ENCODE results near the gene GFOD1. TPM values are rescaled to one million over a fixed set of nuclear protein-coding genes. Genes with fewer than 3 reads are reported as not detected.

Gene GFOD1
- total and polyA plus RNA-seq, 4 donors: 2.6 to 16.8 (median 5.0) TPM

DNA sequence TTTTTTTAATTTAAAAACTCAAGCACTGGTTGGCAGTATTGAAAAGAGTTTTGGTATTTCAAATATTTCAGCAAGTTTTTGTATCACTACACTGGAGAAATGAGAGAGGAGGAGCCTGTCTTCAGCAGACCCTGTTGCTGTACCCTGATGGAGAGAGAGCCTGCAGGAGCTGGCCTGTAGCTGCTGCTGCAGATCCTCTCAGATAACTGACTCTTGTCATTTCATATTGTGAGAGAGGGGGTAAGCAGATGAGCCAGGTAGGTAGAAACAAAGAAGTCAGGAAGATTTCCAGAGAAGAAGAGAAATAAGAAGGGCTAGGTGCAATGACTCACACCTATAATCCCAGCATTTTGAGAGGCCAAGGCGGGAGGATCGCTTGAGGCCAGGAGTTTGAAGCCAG lies 94.9 kb downstream of the GFOD1 start:
- TF ChIP-seq RXRA (IDR thresholded peaks at IDR 0.05) (no peak), FOXA1 (IDR thresholded peaks at IDR 0.05) (no peak), EGR1 (IDR thresholded peaks at IDR 0.05; ENCODE audit: low read depth in 2 of 2) (no peak), JUND (IDR thresholded peaks at IDR 0.05) (no peak), RAD21 (IDR thresholded peaks at IDR 0.05) (no peak), NR2F2 (IDR thresholded peaks at IDR 0.05) (no peak), HNF4A (conservative IDR thresholded peaks at IDR 0.05) (no peak), FOXA2 (IDR thresholded peaks at IDR 0.05) (no peak)
- TF ChIP-seq, protein P1, sequence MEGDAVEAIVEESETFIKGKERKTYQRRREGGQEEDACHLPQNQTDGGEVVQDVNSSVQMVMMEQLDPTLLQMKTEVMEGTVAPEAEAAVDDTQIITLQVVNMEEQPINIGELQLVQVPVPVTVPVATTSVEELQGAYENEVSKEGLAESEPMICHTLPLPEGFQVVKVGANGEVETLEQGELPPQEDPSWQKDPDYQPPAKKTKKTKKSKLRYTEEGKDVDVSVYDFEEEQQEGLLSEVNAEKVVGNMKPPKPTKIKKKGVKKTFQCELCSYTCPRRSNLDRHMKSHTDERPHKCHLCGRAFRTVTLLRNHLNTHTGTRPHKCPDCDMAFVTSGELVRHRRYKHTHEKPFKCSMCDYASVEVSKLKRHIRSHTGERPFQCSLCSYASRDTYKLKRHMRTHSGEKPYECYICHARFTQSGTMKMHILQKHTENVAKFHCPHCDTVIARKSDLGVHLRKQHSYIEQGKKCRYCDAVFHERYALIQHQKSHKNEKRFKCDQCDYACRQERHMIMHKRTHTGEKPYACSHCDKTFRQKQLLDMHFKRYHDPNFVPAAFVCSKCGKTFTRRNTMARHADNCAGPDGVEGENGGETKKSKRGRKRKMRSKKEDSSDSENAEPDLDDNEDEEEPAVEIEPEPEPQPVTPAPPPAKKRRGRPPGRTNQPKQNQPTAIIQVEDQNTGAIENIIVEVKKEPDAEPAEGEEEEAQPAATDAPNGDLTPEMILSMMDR (IDR thresholded peaks at IDR 0.05; ENCODE audit: low read depth, low read length, missing input control): no peak
- TF ChIP-seq, protein P2, sequence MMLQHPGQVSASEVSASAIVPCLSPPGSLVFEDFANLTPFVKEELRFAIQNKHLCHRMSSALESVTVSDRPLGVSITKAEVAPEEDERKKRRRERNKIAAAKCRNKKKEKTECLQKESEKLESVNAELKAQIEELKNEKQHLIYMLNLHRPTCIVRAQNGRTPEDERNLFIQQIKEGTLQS (IDR thresholded peaks at IDR 0.05): no peak
- TF ChIP-seq, protein P3, sequence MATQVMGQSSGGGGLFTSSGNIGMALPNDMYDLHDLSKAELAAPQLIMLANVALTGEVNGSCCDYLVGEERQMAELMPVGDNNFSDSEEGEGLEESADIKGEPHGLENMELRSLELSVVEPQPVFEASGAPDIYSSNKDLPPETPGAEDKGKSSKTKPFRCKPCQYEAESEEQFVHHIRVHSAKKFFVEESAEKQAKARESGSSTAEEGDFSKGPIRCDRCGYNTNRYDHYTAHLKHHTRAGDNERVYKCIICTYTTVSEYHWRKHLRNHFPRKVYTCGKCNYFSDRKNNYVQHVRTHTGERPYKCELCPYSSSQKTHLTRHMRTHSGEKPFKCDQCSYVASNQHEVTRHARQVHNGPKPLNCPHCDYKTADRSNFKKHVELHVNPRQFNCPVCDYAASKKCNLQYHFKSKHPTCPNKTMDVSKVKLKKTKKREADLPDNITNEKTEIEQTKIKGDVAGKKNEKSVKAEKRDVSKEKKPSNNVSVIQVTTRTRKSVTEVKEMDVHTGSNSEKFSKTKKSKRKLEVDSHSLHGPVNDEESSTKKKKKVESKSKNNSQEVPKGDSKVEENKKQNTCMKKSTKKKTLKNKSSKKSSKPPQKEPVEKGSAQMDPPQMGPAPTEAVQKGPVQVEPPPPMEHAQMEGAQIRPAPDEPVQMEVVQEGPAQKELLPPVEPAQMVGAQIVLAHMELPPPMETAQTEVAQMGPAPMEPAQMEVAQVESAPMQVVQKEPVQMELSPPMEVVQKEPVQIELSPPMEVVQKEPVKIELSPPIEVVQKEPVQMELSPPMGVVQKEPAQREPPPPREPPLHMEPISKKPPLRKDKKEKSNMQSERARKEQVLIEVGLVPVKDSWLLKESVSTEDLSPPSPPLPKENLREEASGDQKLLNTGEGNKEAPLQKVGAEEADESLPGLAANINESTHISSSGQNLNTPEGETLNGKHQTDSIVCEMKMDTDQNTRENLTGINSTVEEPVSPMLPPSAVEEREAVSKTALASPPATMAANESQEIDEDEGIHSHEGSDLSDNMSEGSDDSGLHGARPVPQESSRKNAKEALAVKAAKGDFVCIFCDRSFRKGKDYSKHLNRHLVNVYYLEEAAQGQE (IDR thresholded peaks at IDR 0.05): no peak
- no peak overlapping the region for H3K4me3 ChIP-seq (ENCODE audit: low read depth in 1 of 3, low read length in 3 of 3)
- no peak overlapping the region for H3K27ac ChIP-seq (ENCODE audit: low read depth in 1 of 2, low read length in 2 of 2)
- 54% methylated on average over 2 of the region's 2 CpGs for WGBS
- no peaks in the 10 kb centered on the region for H3K9me3 ChIP-seq (ENCODE audit: control insufficient read depth in 4 of 4, low read length in 3 of 4)
- no peaks in the 10 kb centered on the region for H3K36me3 ChIP-seq (ENCODE audit: control insufficient read depth in 4 of 4, insufficient read depth in 3 of 4, low read depth in 1 of 4, low read length in 3 of 4)
- H3K27me3 ChIP-seq (ENCODE audit: control insufficient read depth in 4 of 4, insufficient read depth in 4 of 4, low read length in 3 of 4): no peaks in the 10 kb centered on the region
- peaks cover 3 to 17% (median 6%) of the 10 kb centered on the region in 4 donors for H3K4me1 ChIP-seq (ENCODE audit: control insufficient read depth in 4 of 4, insufficient read depth in 4 of 4, low read length in 3 of 4)
- DNase-seq (ENCODE audit: low spot score): no peak
- H3K9ac ChIP-seq (ENCODE audit: low read depth in 1 of 2, low read length in 2 of 2): no peak overlapping the region

DNA sequence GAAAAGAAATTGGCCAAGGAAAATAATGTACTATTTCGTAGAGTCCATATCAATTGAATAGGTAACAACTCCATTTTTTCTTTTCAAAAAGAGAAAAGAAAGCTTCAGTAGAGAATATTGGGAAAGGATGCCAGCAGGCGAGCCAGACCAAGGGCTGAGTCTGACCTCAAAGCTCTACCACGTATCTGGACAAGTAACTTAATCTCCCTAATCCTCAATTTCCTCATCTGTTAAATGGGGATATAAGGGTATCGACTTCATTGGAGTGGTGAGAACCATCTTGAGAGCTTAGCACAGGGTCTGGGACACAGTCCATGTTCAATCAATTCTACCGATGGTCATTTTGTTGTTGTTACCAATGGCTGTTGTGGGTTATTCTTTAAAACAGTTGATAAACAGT lies 95.9 kb downstream of the GFOD1 start:
- Histone ChIP-seq H3K4me3 (ENCODE audit: low read depth in 1 of 3, low read length in 3 of 3) (no peak overlapping the region), H3K4me1 (ENCODE audit: control insufficient read depth in 4 of 4, insufficient read depth in 4 of 4, low read length in 3 of 4) (peaks cover 3 to 16% (median 6%) of the 10 kb centered on the region in 4 donors), H3K9ac (ENCODE audit: low read depth in 1 of 2, low read length in 2 of 2) (no peak overlapping the region), H3K9me3 (ENCODE audit: control insufficient read depth in 4 of 4, low read length in 3 of 4) (no peaks in the 10 kb centered on the region), H3K27me3 (ENCODE audit: control insufficient read depth in 4 of 4, insufficient read depth in 4 of 4, low read length in 3 of 4) (no peaks in the 10 kb centered on the region), H3K36me3 (ENCODE audit: control insufficient read depth in 4 of 4, insufficient read depth in 3 of 4, low read depth in 1 of 4, low read length in 3 of 4) (no peaks in the 10 kb centered on the region), H3K27ac (ENCODE audit: low read depth in 1 of 2, low read length in 2 of 2) (no peak overlapping the region)
- DNase-seq (ENCODE audit: low spot score): peak; percentile 23
- 96% methylated on average over 5 of the region's 5 CpGs for WGBS
- TF ChIP-seq, protein P2 (IDR thresholded peaks at IDR 0.05): no peak
- TF ChIP-seq YY1 (IDR thresholded peaks at IDR 0.05) (no peak), GABPA (IDR thresholded peaks at IDR 0.05 in 1 of 2, conservative IDR thresholded peaks at IDR 0.05 in 1 of 2) (no peak), TAF1 (conservative IDR thresholded peaks at IDR 0.05) (no peak), EGR1 (IDR thresholded peaks at IDR 0.05; ENCODE audit: low read depth in 2 of 2) (no peak), RXRA (IDR thresholded peaks at IDR 0.05) (no peak), HNF4G (IDR thresholded peaks at IDR 0.05) (no peak), NR2F2 (IDR thresholded peaks at IDR 0.05) (no peak), HNF4A (conservative IDR thresholded peaks at IDR 0.05) (no peak), JUND (IDR thresholded peaks at IDR 0.05) (no peak), RAD21 (IDR thresholded peaks at IDR 0.05) (no peak), FOXA2 (IDR thresholded peaks at IDR 0.05) (no peak)
- TF ChIP-seq, protein P3 (IDR thresholded peaks at IDR 0.05): no peak
- TF ChIP-seq, protein P4, sequence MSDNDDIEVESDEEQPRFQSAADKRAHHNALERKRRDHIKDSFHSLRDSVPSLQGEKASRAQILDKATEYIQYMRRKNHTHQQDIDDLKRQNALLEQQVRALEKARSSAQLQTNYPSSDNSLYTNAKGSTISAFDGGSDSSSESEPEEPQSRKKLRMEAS (IDR thresholded peaks at IDR 0.05): no peak
- TF ChIP-seq, protein P5, sequence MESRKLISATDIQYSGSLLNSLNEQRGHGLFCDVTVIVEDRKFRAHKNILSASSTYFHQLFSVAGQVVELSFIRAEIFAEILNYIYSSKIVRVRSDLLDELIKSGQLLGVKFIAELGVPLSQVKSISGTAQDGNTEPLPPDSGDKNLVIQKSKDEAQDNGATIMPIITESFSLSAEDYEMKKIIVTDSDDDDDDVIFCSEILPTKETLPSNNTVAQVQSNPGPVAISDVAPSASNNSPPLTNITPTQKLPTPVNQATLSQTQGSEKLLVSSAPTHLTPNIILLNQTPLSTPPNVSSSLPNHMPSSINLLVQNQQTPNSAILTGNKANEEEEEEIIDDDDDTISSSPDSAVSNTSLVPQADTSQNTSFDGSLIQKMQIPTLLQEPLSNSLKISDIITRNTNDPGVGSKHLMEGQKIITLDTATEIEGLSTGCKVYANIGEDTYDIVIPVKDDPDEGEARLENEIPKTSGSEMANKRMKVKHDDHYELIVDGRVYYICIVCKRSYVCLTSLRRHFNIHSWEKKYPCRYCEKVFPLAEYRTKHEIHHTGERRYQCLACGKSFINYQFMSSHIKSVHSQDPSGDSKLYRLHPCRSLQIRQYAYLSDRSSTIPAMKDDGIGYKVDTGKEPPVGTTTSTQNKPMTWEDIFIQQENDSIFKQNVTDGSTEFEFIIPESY (IDR thresholded peaks at IDR 0.05): no peak
- TF ChIP-seq, protein P1 (IDR thresholded peaks at IDR 0.05; ENCODE audit: low read depth, low read length, missing input control): no peak
